ENCODE data around the gene HERC4.
A peak's percentile ranks its signal among the peaks of the same experiment; 100 is the strongest.

HERC4 gene

DNA sequence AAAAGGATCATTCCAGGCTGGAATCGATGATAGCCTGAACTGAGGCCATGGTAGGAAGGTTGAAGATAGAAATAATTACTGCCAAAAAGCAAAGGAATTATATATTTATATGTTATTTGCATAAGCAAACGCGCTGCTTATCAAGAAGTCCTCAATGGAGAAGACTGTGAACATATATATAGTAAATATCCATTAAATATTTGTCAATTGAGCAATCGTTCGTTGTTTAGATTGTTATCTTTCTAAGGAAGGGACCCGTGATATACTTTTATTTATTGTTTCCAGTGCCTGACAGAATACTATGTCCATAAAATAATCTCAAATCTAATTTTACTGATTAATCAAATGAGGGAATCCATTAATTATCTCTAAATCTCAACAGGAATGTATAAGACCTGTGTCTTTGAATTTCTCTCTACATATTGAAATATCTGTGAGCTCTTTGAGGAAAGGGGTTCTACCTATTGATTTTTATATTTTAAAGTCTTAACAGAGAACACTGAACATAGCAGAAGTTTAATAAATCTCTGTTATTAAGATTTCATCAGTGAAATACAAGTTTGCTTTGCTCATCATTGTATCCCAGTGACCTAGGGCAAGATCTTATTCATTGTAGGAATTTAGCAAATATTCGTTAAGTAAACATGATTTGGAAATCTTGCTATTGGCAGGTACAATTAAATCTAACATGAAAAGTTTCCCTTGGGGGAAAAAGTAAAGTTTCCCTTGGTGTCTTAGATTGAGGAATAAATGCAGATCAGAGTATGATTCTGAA lies 12.0 kb upstream of the HERC4 start:
- no peak overlapping the region for H3K4me3 ChIP-seq (ENCODE audit: low read depth, low read length)
- H3K27me3 ChIP-seq, result no peaks in the 10 kb centered on the region
- no peaks in the 10 kb centered on the region for H3K9me3 ChIP-seq
- TF ChIP-seq, protein P1, sequence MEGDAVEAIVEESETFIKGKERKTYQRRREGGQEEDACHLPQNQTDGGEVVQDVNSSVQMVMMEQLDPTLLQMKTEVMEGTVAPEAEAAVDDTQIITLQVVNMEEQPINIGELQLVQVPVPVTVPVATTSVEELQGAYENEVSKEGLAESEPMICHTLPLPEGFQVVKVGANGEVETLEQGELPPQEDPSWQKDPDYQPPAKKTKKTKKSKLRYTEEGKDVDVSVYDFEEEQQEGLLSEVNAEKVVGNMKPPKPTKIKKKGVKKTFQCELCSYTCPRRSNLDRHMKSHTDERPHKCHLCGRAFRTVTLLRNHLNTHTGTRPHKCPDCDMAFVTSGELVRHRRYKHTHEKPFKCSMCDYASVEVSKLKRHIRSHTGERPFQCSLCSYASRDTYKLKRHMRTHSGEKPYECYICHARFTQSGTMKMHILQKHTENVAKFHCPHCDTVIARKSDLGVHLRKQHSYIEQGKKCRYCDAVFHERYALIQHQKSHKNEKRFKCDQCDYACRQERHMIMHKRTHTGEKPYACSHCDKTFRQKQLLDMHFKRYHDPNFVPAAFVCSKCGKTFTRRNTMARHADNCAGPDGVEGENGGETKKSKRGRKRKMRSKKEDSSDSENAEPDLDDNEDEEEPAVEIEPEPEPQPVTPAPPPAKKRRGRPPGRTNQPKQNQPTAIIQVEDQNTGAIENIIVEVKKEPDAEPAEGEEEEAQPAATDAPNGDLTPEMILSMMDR (IDR thresholded peaks at IDR 0.05; ENCODE audit: low read depth, low read length), result no peak
- peaks cover 3% of the 10 kb centered on the region for H3K4me1 ChIP-seq
- no peak for DNase-seq
- H3K36me3 ChIP-seq, result no peaks in the 10 kb centered on the region

DNA sequence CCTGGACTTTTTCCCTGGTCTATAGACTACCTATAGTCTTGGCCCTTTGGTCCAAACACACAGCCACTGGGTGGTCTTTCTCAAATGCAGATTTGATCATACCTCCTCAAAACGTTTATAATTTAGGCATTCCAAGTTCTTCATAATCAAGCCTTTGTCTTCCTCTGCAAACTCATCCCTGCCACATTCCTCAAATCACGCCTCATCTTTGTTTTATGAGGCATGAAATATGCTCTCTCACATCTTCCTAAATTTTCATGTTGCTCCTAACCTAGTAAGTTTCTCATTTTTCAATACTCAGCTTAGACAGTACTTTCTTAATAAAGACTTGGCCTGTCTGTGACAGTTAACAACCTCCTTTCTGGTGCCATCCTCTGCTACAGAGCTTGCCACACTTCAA lies 10.9 kb upstream of the HERC4 start:
- H3K9me3 ChIP-seq, result no peaks in the 10 kb centered on the region
- H3K4me1 ChIP-seq, result peaks cover 3% of the 10 kb centered on the region
- no peaks in the 10 kb centered on the region for H3K27me3 ChIP-seq
- DNase-seq, result no peak
- TF ChIP-seq, protein P1 (IDR thresholded peaks at IDR 0.05; ENCODE audit: low read depth, low read length), result no peak
- no peaks in the 10 kb centered on the region for H3K36me3 ChIP-seq
- no peak overlapping the region for H3K4me3 ChIP-seq (ENCODE audit: low read depth, low read length)

DNA sequence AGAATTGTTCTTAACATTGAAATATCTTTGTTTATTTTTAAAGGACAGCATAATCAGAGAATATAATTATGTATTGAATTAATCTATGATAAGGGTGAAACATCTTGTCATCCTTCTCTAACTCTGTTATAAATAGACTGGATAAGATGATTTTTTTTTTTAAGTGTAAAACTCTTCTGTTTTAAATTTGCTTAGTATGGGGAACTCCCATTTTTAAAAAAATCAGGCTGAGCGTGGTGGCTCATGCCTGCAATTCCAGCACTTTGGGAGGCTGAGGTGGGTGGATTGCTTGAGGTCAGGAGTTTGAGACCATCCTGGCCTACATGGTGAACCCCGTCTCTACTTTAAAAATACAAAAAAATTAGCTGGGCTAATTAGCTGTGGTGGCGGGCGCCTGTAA lies 9.4 kb upstream of the HERC4 start:
- Histone ChIP-seq H3K36me3 (no peaks in the 10 kb centered on the region), H3K4me3 (ENCODE audit: low read depth, low read length) (no peak overlapping the region), H3K9me3 (no peaks in the 10 kb centered on the region), H3K27me3 (no peaks in the 10 kb centered on the region), H3K4me1 (peaks cover 3% of the 10 kb centered on the region)
- no peak for DNase-seq
- TF ChIP-seq, protein P1 (IDR thresholded peaks at IDR 0.05; ENCODE audit: low read depth, low read length), result no peak

- Histone ChIP-seq H3K9me3 (no peaks in the 10 kb centered on the region), H3K4me3 (ENCODE audit: low read depth, low read length) (no peak overlapping the region), H3K4me1 (peaks cover 3% of the 10 kb centered on the region), H3K27me3 (no peaks in the 10 kb centered on the region), H3K36me3 (no peaks in the 10 kb centered on the region)
- no peak for DNase-seq
- TF ChIP-seq, protein P1 (IDR thresholded peaks at IDR 0.05; ENCODE audit: low read depth, low read length), result no peak
Observed at GRCh38 chr10:68083953-68084352, 8.9 kb upstream of the HERC4 start.

DNA sequence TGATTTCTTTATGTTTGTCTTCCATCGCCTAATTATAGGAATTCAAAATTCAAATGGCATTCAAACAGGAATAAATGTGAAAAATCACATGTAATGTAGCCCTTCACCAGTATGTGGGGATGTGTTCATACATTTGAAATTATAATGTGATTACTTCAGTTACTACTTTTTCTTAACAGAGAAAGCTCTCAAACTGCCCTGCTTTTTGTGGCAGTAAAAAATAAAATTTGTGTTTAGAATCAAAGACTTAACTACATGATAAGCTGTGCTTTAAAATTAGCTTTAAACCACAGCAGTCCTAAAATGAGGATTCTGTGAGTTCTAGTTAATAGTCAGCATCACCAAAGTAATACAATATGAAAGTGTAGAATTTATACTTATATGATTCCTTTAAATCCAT lies 7.8 kb upstream of the HERC4 start:
- no peak for DNase-seq
- no peak overlapping the region for H3K4me3 ChIP-seq (ENCODE audit: low read depth, low read length)
- no peaks in the 10 kb centered on the region for H3K36me3 ChIP-seq
- peaks cover 3% of the 10 kb centered on the region for H3K4me1 ChIP-seq
- TF ChIP-seq, protein P1 (IDR thresholded peaks at IDR 0.05; ENCODE audit: low read depth, low read length), result peak; percentile 44
- no peaks in the 10 kb centered on the region for H3K9me3 ChIP-seq
- no peaks in the 10 kb centered on the region for H3K27me3 ChIP-seq

DNA sequence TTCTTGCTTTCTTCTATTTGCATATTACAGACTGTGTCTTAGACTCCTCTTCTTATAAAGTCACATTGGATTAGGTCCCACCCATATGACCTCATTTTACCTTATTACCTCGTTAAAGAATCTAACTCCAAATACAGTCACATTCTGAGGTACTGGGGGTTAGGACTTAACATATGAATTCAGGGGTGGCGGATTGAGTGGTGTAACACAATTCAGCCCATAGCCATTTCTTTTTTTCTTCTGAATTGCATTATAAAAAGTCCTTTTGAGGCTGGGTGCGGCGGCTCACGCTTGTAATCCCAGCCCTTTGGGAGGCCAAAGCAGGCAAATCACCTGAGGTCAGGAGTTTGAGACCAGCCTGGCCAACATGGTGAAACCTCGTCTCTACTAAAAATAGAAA lies 6.8 kb upstream of the HERC4 start:
- TF ChIP-seq, protein P1 (IDR thresholded peaks at IDR 0.05; ENCODE audit: low read depth, low read length), result no peak
- DNase-seq, result no peak
- H3K36me3 ChIP-seq, result no peaks in the 10 kb centered on the region
- no peaks in the 10 kb centered on the region for H3K9me3 ChIP-seq
- peaks cover 3% of the 10 kb centered on the region for H3K4me1 ChIP-seq
- H3K4me3 ChIP-seq (ENCODE audit: low read depth, low read length), result no peak overlapping the region
- H3K27me3 ChIP-seq, result no peaks in the 10 kb centered on the region

All from BE2C (cell line).